ENCODE data around the gene SGMS1. TPM values are rescaled to one million over a fixed set of nuclear protein-coding genes. Genes with fewer than 3 reads are reported as not detected.
A peak's percentile ranks its signal among the peaks of the same experiment; 100 is the strongest.

Gene SGMS1
- total and polyA plus RNA-seq, 2 donors from 2014 or later: 13.6 to 100 TPM

- TF ChIP-seq CTCF (IDR thresholded peaks at IDR 0.05; ENCODE audit: borderline replicate concordance, extremely low read depth, insufficient read depth): no peak
- H3K4me1 ChIP-seq (ENCODE audit: control insufficient read depth in 2 of 3, insufficient read depth in 2 of 3, low read depth in 1 of 3, low read length in 3 of 3): peaks cover 0 to 14% (median 7%) of the 10 kb centered on the region in 3 donors
- no peaks in the 10 kb centered on the region for H3K9me3 ChIP-seq (ENCODE audit: control insufficient read depth in 2 of 3, insufficient read depth in 1 of 3, low read length in 3 of 3)
- FAIRE-seq: no peak
- no peak overlapping the region for H3K27ac ChIP-seq (ENCODE audit: low read depth in 2 of 2, low read length in 2 of 2)
- intact Hi-C loops (cut with DNase I): no loop called here
- H3K9ac ChIP-seq (ENCODE audit: low read length in 3 of 3): no peak overlapping the region
- no peaks in the 10 kb centered on the region for H3K27me3 ChIP-seq (ENCODE audit: control insufficient read depth, insufficient read depth, low read length)
- H3K4me3 ChIP-seq (ENCODE audit: low read length in 3 of 3): peak overlapping the region in 1 of 3 donors; percentile 92
- no peak for DNase-seq
- H3K36me3 ChIP-seq (ENCODE audit: control insufficient read depth in 2 of 3, insufficient read depth in 3 of 3, low read length in 3 of 3): no peaks in the 10 kb centered on the region
These were observed 204.7 kb downstream of the SGMS1 start for GRCh38 chr10:50419091-50419490.

GRCh38 chr10:50417886-50418830, 205.6 kb downstream of the SGMS1 start:
- intact Hi-C loops (cut with DNase I): no loop called here
- peak overlapping the region; percentile 79 to 96 (median 92) for H3K4me3 ChIP-seq (ENCODE audit: low read length in 3 of 3)
- H3K4me1 ChIP-seq (ENCODE audit: control insufficient read depth in 2 of 3, insufficient read depth in 2 of 3, low read depth in 1 of 3, low read length in 3 of 3): peaks cover 0 to 14% (median 7%) of the 10 kb centered on the region in 3 donors
- H3K27ac ChIP-seq (ENCODE audit: low read depth in 2 of 2, low read length in 2 of 2): peak overlapping the region; percentile 73 to 76
- H3K36me3 ChIP-seq (ENCODE audit: control insufficient read depth in 2 of 3, insufficient read depth in 3 of 3, low read length in 3 of 3): no peaks in the 10 kb centered on the region
- H3K9ac ChIP-seq (ENCODE audit: low read length in 3 of 3): peak overlapping the region; percentile 71 to 91 (median 84)
- no peak for TF ChIP-seq CTCF (IDR thresholded peaks at IDR 0.05; ENCODE audit: borderline replicate concordance, extremely low read depth, insufficient read depth)
- H3K27me3 ChIP-seq (ENCODE audit: control insufficient read depth, insufficient read depth, low read length): no peaks in the 10 kb centered on the region
- no peaks in the 10 kb centered on the region for H3K9me3 ChIP-seq (ENCODE audit: control insufficient read depth in 2 of 3, insufficient read depth in 1 of 3, low read length in 3 of 3)
- DNase-seq (peak; percentile 64 to 90 (median 74)), FAIRE-seq (no peak)

- no peak for TF ChIP-seq CTCF (IDR thresholded peaks at IDR 0.05; ENCODE audit: borderline replicate concordance, extremely low read depth, insufficient read depth)
- Histone ChIP-seq H3K9ac (ENCODE audit: low read length in 3 of 3) (peak overlapping the region; percentile 71 to 91 (median 84)), H3K27me3 (ENCODE audit: control insufficient read depth, insufficient read depth, low read length) (no peaks in the 10 kb centered on the region), H3K36me3 (ENCODE audit: control insufficient read depth in 2 of 3, insufficient read depth in 3 of 3, low read length in 3 of 3) (no peaks in the 10 kb centered on the region), H3K4me3 (ENCODE audit: low read length in 3 of 3) (peak overlapping the region; percentile 79 to 96 (median 92)), H3K9me3 (ENCODE audit: control insufficient read depth in 2 of 3, insufficient read depth in 1 of 3, low read length in 3 of 3) (no peaks in the 10 kb centered on the region), H3K4me1 (ENCODE audit: control insufficient read depth in 2 of 3, insufficient read depth in 2 of 3, low read depth in 1 of 3, low read length in 3 of 3) (peaks cover 0 to 14% (median 7%) of the 10 kb centered on the region in 3 donors), H3K27ac (ENCODE audit: low read depth in 2 of 2, low read length in 2 of 2) (peak overlapping the region; percentile 73 to 76)
- intact Hi-C loops (cut with DNase I): no loop called here
- DNase-seq (peak in 2 of 5 donors; percentile 11 to 19), FAIRE-seq (no peak)
These were observed 206.3 kb downstream of the SGMS1 start for GRCh38 chr10:50417486-50417885.
